SU-DHL-6 (cell line): Measurements from ENCODE around the gene EMP1.

Source experiments
- CTCF ChIP-seq: fragments of 200-600 bp; sonication (generic); IDR thresholded peaks from one replicate; pipeline ENCODE4 v1.5.1; 2017; ENCODE audit warnings: antibody characterized with exemption, mild to moderate bottlenecking, low read length, moderate library complexity; ENCODE audit not compliant: insufficient read depth, poor library complexity, severe bottlenecking
- EZH2phosphoT487 ChIP-seq: fragments of 200-600 bp; sonication (generic), shearing (Covaris generic); conservative IDR thresholded peaks from 2 replicates; pipeline ENCODE4 v1.6.1; 2018; ENCODE audit warnings: mild to moderate bottlenecking, antibody characterized with exemption, low read length, moderate library complexity, mixed read lengths

DNA sequence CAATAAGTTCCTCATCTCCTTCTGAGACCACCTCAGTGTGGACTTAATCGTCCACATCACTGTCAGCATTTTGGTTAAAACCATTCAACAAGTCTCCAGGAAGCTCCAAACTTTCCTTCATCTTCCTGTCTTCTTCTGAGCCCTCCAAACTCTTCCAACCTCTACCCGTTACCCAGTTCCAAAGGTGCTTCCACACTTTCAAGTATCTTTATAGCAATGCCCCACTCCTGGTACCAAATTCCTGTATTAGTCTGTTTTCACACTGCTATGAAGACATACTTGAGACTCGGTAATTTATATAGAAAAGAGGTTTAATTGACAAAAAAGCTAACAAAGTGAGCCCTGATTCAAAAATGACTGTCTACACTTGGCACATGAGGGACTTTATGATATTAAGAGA lies 22.8 kb downstream of the EMP1 start:
- TF ChIP-seq CTCF = no peak
- TF ChIP-seq EZH2phosphoT487 = no peak
